HG03432 (cell line): Measurements from ENCODE around the gene SEMA6B.
"Not testable (repeated sequence)": the region's sequence is repeated elsewhere in the genome, so short reads cannot be mapped to it uniquely, and the experiment has no call there.

Experiments
- ATAC-seq: cut with Tn5 transposase; IDR thresholded peaks from one replicate; pipeline ENCODE4 v1.9.1; 2021; ENCODE audit warnings: mild to moderate bottlenecking, moderate library complexity; ENCODE audit not compliant: unreplicated experiment

Gene SEMA6B

DNA sequence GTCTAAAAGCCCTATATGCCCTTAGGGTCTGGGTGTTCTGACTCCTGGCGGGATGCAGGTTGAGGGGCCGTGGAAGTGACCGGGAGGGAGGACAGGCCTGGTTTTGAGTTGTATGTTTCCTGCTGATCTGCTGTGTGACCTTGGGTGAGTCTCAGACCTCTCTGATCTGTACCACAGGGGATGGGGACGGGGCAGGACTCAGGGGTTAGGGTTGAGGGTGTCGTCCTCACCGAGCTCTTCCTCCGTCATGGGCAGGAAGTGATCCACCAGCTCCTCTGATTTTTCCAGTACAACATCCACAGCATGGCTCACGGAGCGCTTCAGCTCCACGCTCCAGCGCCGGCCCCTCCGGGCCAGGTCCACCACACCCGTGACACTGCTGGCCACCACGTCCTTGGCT lies 30.6 kb downstream of the SEMA6B start:
- no peak for ATAC-seq

DNA sequence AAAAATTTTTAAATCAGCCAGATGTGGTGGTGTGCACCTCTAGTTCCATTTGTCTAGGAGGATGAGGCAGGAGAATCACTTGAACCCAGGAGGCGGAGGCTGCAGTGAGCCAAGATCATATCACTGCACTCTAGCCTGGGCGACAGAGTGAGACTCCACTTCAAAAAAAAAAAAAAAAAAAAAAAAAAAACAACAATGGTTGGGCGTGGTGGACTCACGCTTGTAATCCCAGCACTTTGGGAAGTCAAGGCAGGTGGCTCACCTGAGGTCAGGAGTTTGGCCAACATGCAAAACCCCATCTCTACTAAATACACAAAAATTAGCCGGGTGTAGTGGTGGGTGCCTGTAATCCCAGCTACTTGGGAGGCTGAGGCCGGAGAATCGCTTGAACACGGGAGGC lies 32.1 kb downstream of the SEMA6B start:
- ATAC-seq = not testable (repeated sequence)

DNA sequence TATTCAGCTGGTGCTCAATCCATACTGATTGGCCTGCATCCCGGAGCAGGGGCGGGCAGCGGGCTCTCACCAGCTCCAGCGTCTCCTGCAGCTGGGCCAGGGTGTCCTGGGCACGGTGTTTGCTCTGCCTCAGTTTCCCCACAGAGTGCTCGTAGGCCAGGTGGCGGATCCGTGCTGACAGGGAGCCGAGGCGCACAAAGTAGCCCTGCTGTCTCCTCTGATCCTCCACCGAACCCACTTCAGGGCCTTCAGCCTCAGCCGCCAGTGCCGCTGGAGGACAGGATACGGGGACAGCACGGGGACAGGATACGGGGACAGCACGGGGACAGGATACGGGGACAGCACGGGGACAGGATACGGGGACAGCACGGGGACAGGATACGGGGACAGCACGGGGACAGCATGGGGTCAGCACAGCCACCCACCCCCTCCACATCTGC lies 33.9 kb downstream of the SEMA6B start:
- no peak for ATAC-seq

GRCh38 chr19:4524808-4525562 lies 34.5 kb downstream of the SEMA6B start:
- ATAC-seq = no peak

DNA sequence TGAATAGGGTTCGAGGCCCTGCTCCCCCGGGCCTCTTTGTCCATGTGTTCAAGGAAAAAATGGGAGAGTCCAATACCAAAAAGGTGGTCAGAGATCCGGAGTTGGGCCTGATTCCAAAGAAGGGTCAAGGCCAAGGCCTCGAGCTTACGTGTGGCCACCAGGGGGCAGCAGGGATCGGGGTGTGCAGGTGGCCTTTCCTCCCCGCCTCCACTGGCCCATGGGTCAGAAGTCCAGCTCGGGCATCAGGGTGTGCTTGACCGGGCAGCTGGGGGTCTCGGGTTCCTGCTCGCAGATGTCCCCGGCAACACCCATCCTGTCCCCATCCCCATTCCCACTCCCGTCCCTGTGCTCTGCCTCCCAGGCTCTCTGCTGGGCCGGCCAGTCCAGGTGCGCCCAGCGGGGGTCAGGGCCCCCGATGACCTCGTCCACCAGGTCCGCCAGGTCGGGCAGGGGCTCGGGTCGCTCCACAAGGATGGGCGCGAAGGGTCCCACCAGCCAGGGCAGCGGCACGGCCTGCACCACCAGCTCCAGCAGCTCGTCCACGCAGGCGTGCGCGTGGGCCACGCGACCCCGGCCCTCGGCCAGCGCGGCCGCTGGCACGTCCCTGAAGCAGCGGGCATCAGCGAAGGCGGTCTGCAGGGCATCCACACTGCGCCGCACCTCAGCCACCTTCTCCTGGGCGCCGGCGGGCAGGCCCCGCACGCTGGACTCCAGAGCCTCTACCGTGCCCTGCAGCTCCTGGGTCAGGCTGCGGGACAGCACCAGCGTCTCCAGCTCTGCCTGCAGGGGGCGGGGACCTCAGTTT lies 36.0 kb downstream of the SEMA6B start:
- ATAC-seq = no peak

DNA sequence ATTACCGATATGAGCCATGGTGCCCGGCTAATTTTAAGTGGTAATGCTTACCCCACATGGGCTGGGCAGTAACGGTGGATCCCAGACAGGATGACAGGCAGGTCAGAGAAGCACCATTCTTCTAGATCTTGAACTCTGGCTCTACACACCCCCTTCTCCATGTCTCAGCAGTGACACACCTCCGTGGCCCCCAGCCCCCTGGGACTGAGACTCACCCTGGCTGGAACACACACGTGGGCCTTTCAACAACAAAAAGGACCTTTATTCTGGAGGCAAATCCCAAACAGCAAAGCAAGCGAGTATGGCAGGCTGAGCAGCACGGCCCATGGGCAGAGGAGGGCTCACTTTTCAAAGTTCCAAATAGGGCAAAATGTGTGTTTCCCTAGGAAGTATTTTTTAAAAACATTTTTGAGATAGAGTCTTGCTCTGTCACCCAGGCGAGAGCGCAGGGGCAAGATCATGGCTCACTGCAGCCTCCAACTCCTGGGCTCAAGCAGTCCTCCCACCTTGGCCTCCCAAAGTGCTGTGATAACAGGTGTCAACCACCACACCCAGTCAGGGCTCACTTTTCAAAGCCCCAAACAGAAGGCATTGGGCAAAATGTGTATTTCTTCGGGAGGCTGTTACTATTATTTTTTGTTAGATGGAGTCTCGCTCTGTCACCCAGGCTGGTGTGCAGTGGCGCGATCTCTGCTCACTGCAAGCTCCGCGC lies 37.0 kb downstream of the SEMA6B start:
- ATAC-seq = no peak

DNA sequence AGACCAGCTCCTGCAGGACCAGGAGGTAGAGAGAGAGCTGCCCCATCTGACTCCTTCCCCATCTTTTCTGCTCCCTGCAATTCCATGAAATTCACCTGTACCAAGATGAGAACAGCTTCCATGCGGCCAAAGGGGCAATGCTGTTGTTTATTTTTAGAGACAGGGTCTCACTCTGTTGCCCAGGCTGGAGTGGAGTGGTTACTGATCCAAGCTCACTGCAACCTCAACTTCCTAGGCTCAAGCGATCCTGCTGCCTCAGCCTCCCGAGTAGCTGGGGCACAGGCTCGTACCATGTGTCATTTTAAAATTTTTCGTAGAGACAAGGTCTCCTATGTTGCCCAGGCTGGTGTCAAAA lies 37.6 kb downstream of the SEMA6B start:
- ATAC-seq = no peak

- ATAC-seq = no peak
Measured at GRCh38 chr19:4521170-4521887, 38.2 kb downstream of the SEMA6B start.

GRCh38 chr19:4519521-4520277 lies 39.8 kb downstream of the SEMA6B start:
- ATAC-seq = no peak

GRCh38 chr19:4519172-4519496 lies 40.4 kb downstream of the SEMA6B start:
- ATAC-seq = no peak

DNA sequence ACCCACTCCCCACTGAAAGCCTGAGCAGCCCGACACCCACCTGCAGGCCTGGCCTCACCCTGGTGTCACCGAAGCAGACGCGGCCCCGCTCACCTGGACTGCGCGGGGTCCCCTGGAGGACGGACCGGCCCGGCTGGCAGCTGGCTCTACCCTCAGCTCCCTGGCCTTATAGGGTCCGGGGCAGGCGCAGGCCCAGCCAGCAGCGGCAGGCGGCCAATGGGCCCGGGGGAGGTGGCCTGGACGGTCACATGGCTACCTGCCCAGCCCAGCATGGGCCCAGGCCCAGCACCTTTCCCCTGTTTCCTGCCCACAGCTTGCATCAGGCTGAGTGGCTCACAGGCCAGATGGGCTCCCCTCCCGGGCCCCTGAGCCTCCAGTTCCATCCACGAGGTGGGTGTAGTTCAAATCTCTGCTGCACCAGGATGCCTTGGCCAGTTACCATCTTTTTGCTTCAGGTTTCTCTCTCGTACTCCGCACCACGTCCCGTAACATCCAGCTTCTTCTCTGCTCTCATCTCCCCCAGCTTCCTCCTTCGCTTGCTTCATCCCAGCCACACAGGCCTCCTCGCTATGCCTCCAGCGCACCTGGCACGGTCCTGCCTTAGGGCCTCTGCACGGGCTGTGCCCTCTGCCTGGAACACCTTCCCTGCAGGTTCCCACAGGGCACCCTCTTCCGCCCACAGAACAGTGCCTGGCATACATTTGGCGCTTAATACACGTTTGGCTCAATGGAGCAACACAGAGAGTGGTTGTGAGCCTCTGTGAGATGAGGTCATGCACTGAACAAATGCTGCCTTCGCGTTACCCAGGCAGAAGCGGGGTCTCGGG lies 40.9 kb downstream of the SEMA6B start, which contains the start of gene PLIN4:
TSS of gene PLIN4 (minus strand) at position 142 of the 827 bp plus-strand sequence. CDS start 214 bp downstream, outside the sequence.
- ATAC-seq = no peak

- ATAC-seq = no peak
Measured at GRCh38 chr19:4517451-4518057, 41.9 kb downstream of the SEMA6B start.

GRCh38 chr19:4516939-4517300 lies 42.6 kb downstream of the SEMA6B start:
- no peak for ATAC-seq

GRCh38 chr19:4516199-4516938 lies 43.1 kb downstream of the SEMA6B start:
- ATAC-seq = no peak

DNA sequence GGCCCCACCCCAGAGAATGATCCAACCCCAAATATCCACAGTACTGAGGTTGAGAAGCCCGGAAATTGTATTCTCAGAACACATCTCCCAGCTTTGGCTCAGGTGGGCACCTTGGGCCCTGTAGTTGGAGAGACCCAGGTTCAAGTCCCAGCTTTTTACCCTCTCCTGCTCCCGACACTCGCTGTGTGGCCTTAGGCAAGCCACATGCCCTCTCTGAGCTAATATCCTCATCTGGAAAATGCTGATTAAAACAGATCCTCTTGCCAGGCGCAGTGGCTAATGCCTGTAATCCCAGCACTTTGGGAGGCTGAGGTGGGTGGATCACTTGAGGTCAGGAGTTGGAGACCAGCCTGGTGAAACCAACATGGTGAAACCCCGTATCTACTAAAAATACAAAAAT lies 43.8 kb downstream of the SEMA6B start:
- ATAC-seq = no peak

DNA sequence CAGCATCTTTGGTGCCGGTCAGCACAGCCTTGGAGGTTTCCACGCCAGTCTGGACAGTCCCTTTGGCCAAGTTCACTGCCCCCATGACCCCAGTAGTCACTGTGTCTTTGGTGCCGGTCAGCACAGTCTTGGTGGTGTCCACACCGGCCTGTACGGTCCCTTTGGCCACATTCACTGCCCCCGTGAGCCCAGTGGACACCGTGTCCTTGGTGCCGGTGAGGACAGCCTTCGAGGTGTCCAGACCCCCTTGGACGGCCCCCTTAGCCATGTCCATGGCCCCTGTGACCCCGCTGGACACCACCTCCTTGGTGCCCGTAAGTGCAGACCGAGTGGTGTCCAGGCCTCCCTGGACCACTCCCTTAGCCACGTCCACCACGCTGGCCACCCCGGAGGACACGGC lies 46.2 kb downstream of the SEMA6B start:
- no peak for ATAC-seq

- ATAC-seq = no peak
Measured at GRCh38 chr19:4512070-4512469, 47.4 kb downstream of the SEMA6B start.

DNA sequence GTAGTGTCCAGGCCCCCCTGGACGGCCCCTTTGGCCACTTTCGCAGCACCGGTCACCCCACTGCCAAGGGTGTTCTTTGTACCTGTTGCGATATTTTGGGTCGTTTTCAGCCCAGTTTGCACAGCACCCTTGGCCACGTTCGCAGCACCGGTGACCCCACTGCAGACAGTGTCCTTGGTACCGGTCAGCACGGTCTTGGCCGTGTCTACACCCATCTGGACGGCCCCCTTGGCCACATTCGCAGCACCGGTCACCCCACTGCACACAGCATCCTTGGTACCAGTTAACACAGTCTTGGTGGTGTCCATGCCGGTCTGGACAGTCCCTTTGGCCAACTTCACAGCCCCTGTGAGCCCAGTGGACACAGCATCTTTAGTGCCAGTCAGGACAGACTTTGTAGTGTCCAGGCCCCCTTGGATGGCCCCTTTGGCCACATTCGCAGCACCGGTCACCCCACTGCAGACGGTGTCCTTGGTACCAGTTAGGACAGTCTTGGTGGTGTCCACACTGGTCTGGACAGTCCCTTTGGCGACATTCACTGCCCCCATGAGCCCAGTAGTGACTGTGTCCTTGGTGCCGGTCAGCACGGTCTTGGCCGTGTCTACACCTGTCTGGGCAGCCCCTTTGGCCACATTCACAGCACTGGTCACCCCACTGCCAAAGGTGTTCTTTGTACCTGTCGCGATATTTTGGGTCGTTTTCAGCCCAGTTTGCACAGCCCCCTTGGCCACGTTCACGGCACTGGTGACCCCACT lies 48.0 kb downstream of the SEMA6B start:
- ATAC-seq = no peak
